PFSK-1 (cell line): ENCODE measurements around the gene ETV1.

Source experiments
- FOXP2 ChIP-seq: optimal IDR thresholded peaks from 2 replicates; pipeline ENCODE3; 2011; ENCODE audit warnings: borderline replicate concordance, control low read depth, inconsistent platforms; ENCODE audit not compliant: insufficient read depth; ENCODE audit errors: extremely low read length, extremely low read depth
- POLR2AphosphoS5 ChIP-seq: IDR thresholded peaks from 2 replicates; pipeline ENCODE4 v1.6.1; 2012; ENCODE audit warnings: low read depth, mild to moderate bottlenecking, control low read depth, low read length, moderate library complexity
- SIN3A ChIP-seq: IDR thresholded peaks from 2 replicates; pipeline ENCODE4 v1.6.1; 2012; ENCODE audit warnings: mild to moderate bottlenecking, low read length, moderate library complexity, borderline replicate concordance; ENCODE audit not compliant: insufficient read depth
- TAF1 ChIP-seq: IDR thresholded peaks from 2 replicates; pipeline ENCODE4 v1.6.1; 2012; ENCODE audit warnings: low read length, control low read depth, borderline replicate concordance; ENCODE audit not compliant: insufficient read depth
- TF ChIP-seq, protein P1 (sequence below), 2 experiments: IDR thresholded peaks; 2 replicates each; pipeline versions ENCODE4 v1.6.1 to v1.8.0; 2011 to 2012; ENCODE audit warnings: low read depth in 2 of 2, low read length in 2 of 2, control low read depth in 1 of 2, inconsistent platforms in 1 of 2, mild to moderate bottlenecking in 1 of 2, moderate library complexity in 1 of 2; ENCODE audit not compliant: insufficient read depth in 1 of 2

ETV1 gene

GRCh38 chr7:13963925-13964324 is 25.5 kb downstream of the ETV1 start:
- TF ChIP-seq, protein P1, sequence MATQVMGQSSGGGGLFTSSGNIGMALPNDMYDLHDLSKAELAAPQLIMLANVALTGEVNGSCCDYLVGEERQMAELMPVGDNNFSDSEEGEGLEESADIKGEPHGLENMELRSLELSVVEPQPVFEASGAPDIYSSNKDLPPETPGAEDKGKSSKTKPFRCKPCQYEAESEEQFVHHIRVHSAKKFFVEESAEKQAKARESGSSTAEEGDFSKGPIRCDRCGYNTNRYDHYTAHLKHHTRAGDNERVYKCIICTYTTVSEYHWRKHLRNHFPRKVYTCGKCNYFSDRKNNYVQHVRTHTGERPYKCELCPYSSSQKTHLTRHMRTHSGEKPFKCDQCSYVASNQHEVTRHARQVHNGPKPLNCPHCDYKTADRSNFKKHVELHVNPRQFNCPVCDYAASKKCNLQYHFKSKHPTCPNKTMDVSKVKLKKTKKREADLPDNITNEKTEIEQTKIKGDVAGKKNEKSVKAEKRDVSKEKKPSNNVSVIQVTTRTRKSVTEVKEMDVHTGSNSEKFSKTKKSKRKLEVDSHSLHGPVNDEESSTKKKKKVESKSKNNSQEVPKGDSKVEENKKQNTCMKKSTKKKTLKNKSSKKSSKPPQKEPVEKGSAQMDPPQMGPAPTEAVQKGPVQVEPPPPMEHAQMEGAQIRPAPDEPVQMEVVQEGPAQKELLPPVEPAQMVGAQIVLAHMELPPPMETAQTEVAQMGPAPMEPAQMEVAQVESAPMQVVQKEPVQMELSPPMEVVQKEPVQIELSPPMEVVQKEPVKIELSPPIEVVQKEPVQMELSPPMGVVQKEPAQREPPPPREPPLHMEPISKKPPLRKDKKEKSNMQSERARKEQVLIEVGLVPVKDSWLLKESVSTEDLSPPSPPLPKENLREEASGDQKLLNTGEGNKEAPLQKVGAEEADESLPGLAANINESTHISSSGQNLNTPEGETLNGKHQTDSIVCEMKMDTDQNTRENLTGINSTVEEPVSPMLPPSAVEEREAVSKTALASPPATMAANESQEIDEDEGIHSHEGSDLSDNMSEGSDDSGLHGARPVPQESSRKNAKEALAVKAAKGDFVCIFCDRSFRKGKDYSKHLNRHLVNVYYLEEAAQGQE (IDR thresholded peaks at IDR 0.05; ENCODE audit: insufficient read depth in 1 of 2, low read depth in 2 of 2, low read length in 2 of 2), result no peak
- TF ChIP-seq POLR2AphosphoS5 (no peak; the same call in 1 of the 2 replicates), TAF1 (no peak), FOXP2 (no peak), SIN3A (no peak)

DNA sequence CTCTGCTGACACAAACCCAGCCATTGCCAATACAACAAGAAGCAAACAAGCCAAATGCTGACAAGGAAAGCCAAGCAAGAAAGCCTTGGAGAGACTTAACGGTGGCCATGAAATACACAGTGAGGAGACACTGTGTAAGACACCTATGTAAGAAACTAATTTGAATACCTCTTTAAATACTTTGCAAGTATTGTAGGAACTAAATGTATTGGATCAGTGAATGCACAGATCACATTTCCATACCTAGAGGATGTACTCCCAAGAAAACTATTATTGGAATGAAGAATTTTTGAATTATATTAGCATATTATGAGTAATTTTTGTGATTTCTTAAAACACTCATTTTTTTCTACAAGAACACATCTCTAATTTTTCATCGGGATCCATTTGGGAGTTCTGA is 34.0 kb downstream of the ETV1 start:
- TF ChIP-seq FOXP2 (no peak), TAF1 (no peak), POLR2AphosphoS5 (no peak), SIN3A (no peak)
- TF ChIP-seq, protein P1 (IDR thresholded peaks at IDR 0.05; ENCODE audit: insufficient read depth in 1 of 2, low read depth in 2 of 2, low read length in 2 of 2), result no peak

- TF ChIP-seq, protein P1 (IDR thresholded peaks at IDR 0.05; ENCODE audit: insufficient read depth in 1 of 2, low read depth in 2 of 2, low read length in 2 of 2), result no peak
These were observed 36.1 kb downstream of the ETV1 start for GRCh38 chr7:13953368-13953767.

GRCh38 chr7:13952921-13953320 is 36.5 kb downstream of the ETV1 start:
- no peak for TF ChIP-seq POLR2AphosphoS5

DNA sequence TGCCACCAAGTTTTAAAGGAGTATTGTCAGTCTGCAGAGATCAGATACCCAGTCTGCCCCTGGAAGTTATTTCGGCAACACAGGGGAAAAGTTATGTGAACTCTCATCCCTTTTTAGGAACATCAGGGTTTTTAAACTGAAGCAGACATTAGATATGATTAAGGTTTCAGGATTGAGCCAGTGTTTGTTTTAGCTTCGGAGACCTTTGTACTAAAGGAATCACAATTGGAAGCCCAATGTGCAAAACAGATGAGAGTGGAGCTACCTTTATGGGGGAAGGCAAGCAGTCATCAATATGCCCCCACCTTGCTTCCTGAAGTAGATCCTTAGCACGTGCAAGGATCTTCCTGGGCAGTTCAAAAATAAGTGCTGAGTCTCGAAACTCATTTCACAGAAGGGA is 39.5 kb downstream of the ETV1 start:
- no peak for TF ChIP-seq SIN3A
- TF ChIP-seq TAF1, result no peak
- no peak for TF ChIP-seq FOXP2
- no peak for TF ChIP-seq POLR2AphosphoS5
- TF ChIP-seq, protein P1 (IDR thresholded peaks at IDR 0.05; ENCODE audit: insufficient read depth in 1 of 2, low read depth in 2 of 2, low read length in 2 of 2), result no peak

- TF ChIP-seq SIN3A (no peak), POLR2AphosphoS5 (no peak; the same call in 1 of the 2 replicates), TAF1 (no peak), FOXP2 (no peak)
- TF ChIP-seq, protein P1 (IDR thresholded peaks at IDR 0.05; ENCODE audit: insufficient read depth in 1 of 2, low read depth in 2 of 2, low read length in 2 of 2), result no peak
These were observed 40.0 kb downstream of the ETV1 start for GRCh38 chr7:13949445-13949844.
